Hypothalamus (tissue), 51 donors: ENCODE results near the gene DCLK3.

Experiments
- DNase-seq, 51 donors: peaks; one replicate each; lab custom pipeline; 2025; lab: John Stamatoyannopoulos, UW

DCLK3 gene

DNA sequence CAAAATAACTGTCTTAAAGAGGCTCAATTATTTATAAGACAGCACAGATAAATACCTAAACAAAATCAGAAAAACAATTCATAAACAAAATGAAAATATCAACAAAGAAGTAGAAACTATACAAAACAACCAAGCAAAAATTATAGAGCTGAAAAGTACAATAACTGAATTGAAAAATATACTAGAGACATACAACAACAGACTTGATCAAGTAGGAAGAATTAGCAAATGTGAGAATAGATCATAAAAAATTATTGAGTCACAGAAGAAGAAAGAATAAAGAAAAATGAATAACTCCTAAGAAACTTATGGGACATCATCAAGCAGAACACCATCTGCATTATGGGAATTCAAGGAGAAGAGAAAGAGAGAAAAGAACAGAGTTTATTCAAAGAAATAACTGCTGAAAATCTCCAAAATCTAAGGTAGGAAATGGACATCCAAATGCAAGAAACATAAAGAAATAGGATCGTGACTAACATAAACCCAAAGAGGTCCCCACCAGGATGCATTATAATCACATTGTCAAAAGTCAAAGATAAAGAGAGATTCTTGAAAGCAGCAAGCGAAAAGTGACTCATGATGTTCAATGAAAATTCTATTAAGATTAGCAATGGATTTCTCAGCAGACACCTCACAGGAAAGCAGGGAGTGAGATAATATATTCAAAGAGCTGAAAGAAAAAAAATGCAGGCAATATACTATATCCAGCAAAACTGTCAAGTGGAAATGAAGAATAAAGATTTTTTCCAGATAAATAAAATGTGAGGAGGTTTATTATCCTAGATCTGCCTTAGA is 85.9 kb downstream of the DCLK3 start:
- DNase-seq: no peak

GRCh38 chr3:36677331-36678007 is 86.9 kb downstream of the DCLK3 start:
- no peak for DNase-seq

DNA sequence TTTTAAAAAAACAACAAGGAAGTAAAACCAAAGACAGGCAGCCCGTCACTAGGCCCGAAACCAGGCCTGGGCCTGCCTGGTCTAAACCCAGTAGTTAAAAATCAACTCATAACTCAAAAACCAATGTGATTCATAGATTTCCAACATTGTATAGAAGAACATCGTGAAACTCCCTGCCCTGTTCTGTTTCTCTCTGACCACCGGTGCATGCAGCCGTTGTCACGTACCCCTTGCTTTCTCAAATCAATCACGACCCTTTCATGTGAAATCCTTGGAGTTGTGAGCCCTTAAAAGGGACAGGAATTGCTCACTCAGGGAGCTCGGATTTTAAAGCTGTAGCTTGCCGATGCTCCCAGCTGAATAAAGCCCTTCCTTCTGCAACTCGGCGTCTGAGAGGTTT is 89.5 kb downstream of the DCLK3 start:
- DNase-seq: no peak

DNA sequence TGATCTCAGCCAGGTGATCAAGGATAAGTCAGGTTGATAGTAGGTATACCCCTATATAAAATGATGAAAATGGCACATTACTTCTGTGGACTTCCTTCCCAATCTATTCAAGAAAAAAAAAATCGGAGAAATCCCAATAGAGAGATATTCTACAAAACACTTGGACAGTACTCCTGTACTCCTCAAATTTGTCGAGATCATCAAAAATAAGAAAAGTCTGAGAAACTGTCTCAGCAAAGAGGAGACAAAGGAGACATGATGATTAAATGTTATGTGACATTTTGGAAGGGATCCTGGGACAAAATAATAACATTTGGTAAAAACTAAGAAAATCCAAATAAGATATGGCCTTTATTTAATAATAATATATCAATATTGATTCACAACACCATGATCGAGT is 94.6 kb downstream of the DCLK3 start:
- no peak for DNase-seq

GRCh38 chr3:36666166-36666565 is 98.2 kb downstream of the DCLK3 start:
- DNase-seq: no peak

DNA sequence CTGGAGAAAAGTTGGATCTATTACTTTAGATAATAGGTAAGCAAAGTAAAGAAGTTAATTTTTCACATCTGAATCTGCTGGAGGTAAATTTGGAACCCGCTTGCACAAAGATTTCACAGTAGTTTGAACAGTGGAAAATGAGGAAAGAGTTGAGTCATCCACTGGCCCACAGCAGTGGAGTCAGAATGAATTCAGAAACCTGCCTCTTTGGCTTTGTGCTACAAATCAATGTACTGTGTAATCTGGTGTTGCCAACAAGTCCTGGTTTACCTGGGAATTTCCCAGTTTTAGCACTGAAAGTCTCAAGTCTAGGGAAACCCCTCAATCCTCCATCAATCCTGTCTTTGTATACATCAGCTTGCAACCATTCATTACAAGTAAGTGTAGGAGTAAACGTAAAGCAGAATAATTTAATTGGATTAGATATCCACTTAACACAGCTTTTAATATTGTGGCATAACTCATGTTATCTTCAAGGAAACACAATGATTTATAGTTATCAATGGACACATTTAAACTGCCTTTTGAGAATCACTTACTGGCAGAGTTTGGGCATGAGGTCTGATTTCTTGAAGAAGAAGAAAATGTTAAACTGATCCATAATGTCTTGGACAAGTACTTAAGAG is 100.6 kb downstream of the DCLK3 start:
- no peak for DNase-seq

GRCh38 chr3:36662626-36663025 is 101.7 kb downstream of the DCLK3 start:
- DNase-seq: no peak
